ENCODE data around the gene CAPN2. TPM values are rescaled to one million over a fixed set of nuclear protein-coding genes. Genes with fewer than 3 reads are reported as not detected.

Gene CAPN2
- total RNA-seq, 1 experiment from 2014 or later, result 170 TPM

DNA sequence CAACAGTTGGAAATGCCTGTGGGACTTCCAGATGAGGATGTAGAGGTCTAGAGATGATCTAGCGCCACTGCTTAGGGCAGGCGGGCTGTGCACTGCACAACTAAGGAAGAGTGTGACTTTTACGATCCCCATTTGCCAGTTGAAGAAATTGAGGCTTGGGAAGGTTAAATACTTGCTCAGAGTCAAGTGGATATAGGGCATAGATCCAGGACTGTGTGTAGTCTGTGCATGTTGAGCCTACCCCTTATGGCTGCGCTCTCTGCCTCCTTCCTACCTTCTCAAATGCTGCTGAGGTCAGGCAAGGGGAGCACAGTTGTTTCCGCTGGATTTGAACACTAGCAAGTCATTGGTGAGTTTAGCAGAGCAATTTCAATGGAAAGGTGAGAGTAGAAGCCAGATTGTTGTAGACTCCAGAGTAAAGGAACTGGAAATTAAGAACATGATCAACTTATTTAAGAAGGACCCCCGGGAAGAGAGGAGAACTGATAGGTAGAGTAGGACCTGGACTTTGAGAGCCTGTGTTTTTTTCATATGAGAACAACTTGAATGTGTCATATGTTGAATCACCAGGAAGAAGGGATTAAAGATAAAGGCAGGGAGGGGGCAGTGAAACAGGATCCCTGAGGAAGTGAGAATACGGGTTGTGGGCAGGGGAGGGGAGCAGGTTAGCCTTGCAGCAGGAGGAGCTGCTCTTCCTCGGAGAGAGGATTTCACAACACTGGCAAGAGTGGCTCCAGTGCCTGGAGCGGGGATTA, 2.7 kb downstream of the CAPN2 start:
- no peak for DNase-seq (ENCODE audit: low spot score)
- in situ Hi-C loops (cut with HindIII; ENCODE audit: low sequenced_read_pairs), result no loop called here

DNA sequence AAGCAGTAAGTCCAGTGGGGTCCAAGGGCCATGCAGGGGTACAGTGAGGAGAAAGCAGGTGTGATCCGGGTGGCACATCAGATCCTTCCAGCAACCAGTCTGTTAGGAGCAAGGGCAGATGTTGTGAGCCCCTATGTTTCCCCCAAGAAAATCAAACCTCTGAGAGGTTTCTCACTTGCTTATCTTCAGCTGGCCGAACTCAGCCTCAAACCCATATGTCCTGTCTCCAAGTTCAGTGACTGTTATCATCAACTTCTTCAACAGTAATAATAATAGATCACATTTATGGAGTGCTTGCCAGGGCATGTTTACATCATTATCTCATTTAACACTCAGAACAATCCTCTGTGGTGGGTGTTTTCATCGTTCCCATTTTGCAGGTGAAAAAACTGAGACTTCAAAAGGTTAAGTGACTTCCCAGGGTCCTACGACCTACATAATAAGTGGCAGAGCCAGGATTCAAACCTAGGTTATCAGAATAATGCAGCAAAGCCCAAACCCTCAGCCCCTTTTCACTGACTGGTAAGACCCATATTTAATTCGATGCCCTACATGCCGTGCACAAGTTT, 3.3 kb downstream of the CAPN2 start:
- DNase-seq (ENCODE audit: low spot score), result no peak
- in situ Hi-C loops (cut with HindIII; ENCODE audit: low sequenced_read_pairs), result no loop called here

DNA sequence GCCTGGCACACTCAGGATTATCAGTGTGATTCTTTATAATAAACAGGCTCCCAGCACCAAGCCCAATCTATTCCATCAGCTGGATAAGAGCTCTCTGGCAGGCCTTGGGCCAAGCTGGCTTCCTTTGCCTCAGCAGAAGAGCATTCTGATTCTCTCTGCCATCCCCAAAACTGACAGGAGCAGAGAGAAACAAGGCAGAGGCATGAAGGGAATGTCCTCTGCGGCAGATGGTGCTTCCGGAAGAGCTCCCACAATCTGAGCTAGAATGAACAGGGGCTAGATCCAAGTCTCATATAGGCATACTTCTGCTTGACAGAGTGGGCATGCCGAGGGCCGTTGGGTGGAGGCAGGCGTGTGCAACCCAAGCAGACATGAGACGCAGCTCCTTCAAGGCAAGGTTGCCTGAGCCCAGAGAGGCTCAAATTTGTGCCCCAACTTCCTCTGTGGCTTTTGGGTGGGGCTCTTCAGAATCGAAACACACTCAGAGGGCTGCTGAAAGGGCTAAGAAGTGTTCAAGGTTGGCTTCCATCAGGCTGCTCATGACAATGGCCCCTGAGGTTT, 4.0 kb downstream of the CAPN2 start:
- in situ Hi-C loops (cut with HindIII; ENCODE audit: low sequenced_read_pairs), result no loop called here
- peak; percentile 93 for DNase-seq (ENCODE audit: low spot score)

DNA sequence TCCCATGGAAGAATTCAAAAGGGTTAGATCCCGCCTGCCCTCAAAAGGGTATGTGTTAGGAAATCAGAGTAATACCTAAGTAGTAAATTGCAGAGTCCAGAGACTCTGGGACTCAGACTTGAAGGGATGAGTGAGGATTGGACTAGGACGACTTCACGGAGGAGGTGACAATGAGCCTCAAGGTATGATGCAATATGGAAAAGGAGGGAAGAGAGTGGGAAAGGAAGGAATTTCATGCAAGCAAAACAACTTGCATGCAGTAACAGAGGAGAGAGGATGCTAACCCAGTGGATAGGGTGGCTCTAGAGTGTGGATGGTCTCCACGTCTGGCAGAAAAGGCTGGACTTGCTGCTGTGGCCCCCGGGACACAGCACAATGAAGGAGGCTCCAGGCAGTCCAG, 4.8 kb downstream of the CAPN2 start:
- in situ Hi-C loops (cut with HindIII; ENCODE audit: low sequenced_read_pairs), result no loop called here
- no peak for DNase-seq (ENCODE audit: low spot score)

DNA sequence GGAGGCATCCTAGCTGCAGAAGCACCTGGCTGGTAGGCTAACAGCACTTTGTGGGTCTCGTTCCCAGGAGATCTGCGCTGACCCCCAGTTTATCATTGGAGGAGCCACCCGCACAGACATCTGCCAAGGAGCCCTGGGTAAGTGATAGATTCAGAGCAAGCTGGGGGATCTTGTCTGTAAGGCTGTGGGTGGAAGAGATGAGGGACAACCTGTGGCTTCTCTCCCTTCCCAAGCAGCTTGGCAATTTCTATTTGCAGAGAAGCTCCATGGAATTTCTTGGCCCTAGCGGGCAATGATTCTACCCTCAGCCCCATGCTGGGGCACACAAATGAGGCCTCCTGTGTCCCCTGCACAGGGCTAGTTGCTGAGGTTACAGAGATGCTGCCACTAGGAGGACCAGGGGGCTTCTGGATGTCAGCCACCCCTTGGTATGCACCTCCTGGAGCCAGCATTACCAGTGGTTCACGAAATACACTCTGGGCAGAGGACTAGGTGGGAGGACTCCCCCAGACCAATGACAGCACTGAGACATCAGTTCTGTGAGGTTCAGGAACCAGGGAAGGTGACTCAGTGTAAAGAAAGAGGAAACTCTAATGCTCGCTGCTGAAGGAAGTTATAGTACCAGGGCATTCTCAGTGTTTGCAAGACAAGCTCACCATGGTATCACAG, 5.5 kb downstream of the CAPN2 start:
- no peak for DNase-seq (ENCODE audit: low spot score)
- in situ Hi-C loops (cut with HindIII; ENCODE audit: low sequenced_read_pairs), result no loop called here

DNA sequence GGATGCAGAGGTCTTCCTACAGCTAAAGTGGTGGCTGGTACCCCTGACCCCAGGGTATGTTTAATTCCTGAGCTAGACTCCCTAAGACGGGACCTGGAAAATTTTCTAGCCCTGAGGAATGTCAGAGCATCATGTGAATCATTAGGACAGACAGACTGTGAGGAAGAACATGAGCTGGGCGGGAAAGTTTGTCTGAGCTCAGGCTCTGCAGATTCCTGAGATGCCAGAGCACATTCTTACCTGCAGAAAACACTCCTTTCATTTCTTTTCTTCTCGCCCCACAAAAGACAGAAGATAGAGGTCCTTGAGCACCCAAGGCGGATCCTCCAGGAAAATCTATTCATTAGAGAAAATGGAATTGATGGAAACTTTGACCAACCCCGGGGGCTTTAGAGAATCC, 6.5 kb downstream of the CAPN2 start:
- no peak for DNase-seq (ENCODE audit: low spot score)
- in situ Hi-C loops (cut with HindIII; ENCODE audit: low sequenced_read_pairs), result no loop called here

DNA sequence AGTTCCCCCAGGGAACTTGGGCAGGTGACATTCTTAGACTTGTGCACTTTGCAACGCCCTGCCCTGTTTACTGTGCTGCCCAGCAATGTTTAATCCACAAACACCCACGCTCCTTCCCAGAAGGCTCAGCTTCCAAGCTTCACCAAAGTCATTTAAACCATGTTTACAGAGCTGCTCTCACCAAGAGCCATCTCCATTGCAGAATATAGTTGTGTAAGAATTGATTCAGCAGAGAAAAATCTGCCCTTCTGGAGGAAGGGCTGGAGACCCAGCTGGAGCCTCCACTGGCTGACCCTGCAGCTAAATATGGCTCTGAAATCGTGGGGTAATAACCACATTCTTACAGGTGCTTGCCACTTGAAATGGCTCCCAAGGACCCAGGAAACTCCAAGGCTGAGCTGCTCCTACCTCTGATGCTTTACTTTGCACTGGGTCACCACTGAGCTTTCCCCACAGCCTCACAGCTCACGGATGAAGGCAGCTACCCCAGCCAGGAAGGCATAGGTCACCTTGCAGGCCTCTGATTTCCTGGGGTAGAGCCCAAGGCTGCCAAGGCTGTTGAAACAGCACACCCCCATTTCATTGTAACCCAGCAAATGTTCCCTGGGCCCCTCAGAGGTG, 8.7 kb downstream of the CAPN2 start:
- no peak for DNase-seq (ENCODE audit: low spot score)
- in situ Hi-C loops (cut with HindIII; ENCODE audit: low sequenced_read_pairs), result no loop called here

DNA sequence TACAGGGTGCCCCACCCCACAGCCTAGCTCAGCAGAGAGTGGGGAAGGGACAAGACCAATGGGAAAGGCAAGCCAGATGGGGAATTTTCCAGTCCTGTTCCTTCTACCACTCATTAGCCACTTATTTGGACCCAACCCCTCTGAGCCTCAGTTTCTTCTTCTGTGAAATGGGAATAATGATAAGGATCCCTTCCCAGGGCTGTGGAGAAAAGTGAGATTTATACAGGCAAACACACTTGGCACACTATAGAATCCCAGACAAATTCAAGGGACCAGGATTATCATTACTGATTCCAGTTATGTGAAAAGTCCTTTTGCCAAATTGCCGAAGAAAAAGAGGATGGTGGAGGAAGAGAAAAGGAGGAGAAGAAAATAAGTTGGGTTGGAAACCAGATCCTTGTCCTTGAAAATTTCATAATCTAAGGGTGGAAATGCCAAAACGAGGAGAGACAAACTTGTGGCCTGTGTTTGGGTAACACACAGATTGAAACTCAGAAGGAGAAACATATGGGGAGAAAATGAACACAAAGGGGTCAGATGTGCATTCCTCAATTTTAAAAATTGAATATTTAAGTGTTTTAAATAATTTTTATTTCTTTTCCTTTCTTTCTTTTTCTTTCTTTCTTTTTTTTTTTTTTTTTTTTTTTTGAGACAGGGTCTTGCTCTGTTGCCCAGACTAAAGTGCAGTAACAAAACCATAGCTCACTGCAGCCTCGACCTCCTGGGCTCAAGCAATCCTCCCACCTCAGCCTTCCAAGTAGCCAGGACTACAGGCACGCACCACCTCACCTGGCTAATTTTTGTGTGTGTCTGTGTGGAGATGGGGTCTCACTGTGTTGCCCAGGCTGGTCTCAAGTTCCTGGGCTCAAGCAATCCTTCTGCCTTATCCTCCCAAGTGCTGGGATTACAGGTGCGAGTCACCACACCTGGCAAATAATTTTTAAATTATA, 9.6 kb downstream of the CAPN2 start:
- DNase-seq (ENCODE audit: low spot score), result no peak
- in situ Hi-C loops (cut with HindIII; ENCODE audit: low sequenced_read_pairs), result no loop called here

DNA sequence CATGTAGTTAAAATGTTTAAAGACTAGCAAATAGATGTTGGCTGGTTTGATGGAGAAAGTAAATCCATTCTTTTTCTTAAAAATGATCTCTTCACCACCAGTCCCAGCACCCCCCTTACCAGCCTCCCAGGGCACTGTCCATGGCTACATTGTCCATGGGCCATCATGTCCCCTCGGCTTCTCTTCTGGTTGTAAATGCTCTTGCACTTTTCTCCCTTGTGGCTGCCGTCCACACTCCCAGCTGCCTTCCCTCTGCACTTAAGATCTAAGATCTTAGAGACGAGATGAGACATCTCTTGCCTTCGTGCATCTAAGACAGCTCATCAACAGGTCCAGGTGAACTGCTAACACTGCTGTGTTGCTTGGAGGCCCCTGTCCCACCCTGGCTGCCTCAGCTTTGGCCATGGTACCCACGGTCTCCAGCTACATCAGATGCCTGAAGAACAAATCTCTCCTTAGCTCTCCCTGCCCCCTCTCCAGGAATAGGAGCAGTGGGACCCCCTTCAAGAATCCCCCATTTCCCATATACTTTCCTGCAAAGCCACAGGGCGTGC, 11.1 kb downstream of the CAPN2 start:
- in situ Hi-C loops (cut with HindIII; ENCODE audit: low sequenced_read_pairs), result no loop called here
- DNase-seq (ENCODE audit: low spot score), result no peak

DNA sequence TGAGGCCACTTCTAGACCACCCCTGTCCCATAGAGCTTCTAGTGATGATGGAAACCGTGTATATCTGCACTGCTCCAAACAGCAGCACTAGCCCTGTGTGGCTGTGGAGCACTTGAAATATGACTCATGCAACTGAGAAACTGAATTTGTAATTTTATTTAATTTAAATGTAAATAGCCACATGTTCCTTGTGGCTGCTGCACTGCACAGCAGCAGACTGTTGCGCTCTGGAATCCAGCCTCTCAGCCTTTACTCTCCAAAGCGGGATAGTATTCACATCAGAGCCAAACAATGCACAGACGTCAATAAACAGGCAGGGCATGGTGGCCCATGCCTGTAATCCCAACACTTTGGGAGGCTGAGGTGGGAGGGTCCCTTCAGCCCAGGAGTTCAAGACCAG, 12.0 kb downstream of the CAPN2 start:
- DNase-seq (ENCODE audit: low spot score), result no peak
- in situ Hi-C loops (cut with HindIII; ENCODE audit: low sequenced_read_pairs), result no loop called here

DNA sequence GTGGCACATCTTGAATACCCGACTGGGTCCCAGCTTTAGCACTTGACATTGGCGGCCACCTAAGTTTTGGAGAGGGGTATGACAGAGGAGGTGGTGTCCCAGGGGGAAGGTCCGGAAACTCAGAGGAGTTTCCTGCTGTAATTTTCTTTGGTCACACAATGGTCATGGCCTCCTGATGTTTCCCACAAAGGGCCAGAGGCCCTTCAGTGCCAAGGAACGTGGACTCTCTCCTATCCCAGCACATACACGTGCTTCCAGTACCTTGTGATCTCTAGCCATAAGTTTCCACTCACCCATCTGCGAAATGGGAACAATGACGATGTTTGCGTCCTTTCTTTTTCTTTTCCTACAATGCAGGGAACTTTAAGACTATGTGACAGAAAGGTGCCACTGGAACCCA, 13.2 kb downstream of the CAPN2 start:
- no peak for DNase-seq (ENCODE audit: low spot score)
- in situ Hi-C loops (cut with HindIII; ENCODE audit: low sequenced_read_pairs), result no loop called here

DNA sequence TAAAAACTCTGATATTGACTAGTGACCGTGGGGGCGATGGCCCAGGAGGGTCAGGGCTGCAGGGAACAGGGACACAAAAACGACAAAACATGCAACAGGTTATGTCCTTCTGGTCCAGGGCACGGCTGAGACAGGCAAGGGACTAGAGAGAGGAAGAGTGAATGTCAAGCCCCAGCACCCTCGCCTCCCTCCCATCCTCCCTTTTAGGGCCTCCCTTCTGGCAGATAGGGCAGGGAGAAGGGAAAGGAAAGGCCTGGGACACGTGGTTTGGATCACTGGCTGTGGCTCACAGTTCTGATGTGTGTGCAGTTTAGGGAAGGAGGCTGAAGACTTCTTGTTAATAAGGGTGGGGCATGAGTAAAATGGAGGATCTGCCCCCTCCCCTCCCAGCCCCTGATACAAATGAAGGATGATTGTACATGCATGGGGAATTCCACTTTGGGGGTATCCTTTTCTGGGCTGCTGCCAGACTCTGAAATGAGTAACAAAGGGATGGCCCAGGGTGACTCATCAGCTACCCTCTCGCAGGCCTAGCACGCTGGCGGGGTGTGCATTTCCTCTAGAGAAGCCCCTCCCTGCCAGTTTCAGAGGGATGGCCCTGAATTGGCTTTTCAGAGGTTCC, 14.2 kb downstream of the CAPN2 start:
- DNase-seq (ENCODE audit: low spot score), result no peak
- in situ Hi-C loops (cut with HindIII; ENCODE audit: low sequenced_read_pairs), result no loop called here

DNA sequence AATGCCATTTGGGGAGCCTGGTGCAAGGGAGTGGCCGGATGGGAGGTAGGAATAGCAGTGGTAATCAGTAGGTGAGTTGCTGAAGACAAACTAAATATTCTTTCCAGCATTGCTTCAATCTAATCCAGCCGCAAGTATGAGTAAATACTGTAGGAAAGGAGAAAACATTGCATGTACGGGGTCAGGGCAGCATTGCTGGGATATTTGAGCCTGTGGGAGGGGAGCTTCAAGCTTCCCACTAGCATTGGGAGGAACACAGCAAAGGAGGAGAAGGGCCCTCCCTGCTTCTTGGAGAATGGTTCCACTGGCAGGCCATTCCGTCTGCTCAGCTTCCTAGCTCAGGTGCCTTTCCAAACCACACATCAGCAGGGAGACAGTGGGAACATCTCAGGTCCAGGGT, 15.2 kb downstream of the CAPN2 start:
- no peak for DNase-seq (ENCODE audit: low spot score)
- in situ Hi-C loops (cut with HindIII; ENCODE audit: low sequenced_read_pairs), result no loop called here

DNA sequence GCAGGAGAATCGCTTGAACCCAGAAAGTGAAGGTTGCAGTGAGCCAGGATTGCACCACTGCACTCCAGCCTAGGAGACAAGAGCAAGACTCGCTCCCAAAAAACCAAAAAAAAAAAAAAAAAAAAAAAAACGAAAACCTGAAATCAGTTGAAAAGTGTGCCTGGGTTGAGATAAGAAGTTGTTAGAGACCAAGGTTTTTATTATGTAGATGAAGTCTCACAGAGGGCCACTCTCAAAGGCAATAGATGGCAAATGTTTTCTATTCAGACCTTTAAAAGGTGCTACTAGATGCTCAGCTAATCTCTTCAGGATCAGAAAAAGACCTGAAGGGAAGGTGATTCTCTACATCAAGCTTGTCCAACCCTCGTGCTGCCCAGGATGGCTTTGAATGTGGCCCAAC, 17.6 kb downstream of the CAPN2 start:
- in situ Hi-C loops (cut with HindIII; ENCODE audit: low sequenced_read_pairs), result no loop called here
- DNase-seq (ENCODE audit: low spot score), result no peak

DNA sequence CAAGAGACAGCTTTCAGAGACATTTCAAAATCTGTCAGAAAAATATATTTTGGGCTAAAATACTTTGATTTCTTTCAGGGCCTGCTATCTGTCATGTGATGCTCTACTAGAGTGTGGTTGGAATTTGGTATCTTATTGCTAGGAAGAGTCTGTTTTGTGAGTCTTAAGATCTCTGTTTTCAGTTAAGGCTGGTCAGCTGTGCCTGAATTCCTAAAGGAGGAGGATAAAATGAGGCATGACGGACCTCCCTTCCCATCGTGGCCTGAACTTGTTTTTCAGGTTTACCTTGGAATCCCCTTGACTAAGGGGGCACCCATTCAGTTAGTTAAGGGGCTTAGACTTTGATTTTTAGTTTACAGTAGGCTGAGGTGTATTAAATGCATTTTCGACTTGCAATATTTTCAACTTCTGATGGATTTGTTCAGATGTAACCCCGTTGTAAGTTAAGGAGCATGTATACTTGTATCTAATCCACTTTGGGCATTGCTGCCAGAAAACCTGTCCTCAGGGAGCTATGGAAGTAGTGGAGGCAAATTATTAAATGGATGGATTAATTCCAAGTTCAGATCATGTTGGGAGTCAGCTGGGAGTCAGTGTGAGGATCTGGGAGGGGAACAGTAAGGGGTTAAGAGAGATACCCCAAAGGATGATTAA, 18.3 kb downstream of the CAPN2 start:
- in situ Hi-C loops (cut with HindIII; ENCODE audit: low sequenced_read_pairs), result no loop called here

DNA sequence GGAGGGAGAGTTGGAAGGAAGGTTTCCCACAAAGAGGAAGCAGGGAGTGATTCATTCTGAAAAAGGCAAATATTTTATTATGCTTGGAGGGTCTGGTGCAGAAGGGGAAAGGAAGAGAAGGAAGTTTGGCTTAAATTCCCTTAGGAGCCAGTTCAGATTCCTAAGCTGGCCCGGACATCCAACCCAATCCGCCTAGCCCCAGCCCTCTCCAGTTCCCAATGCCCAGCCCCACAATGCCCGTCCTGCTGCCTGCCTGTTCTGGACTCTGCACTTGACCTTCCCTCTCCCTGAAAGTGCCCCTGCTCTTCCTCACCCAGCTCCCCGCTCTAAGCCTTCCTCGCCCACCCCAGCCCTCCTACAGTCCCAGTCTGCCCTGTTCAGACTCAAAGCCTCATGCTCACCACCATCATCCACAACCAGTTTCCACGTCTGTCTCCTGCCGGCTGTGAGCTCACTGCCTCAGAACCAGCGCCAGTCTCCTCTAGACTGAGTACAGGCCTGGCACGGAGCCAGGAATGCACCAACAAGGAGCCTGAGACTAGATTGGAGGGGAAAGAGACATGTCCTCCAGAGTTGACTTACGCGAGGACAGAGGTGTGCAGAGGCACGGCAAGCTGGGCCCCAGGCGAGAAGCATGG, 18.9 kb downstream of the CAPN2 start:
- peak; percentile 83 for DNase-seq (ENCODE audit: low spot score)
- in situ Hi-C loops (cut with HindIII; ENCODE audit: low sequenced_read_pairs), result no loop called here

More for the DNA sequence above, 18.3 kb downstream of the CAPN2 start:
- DNase-seq (ENCODE audit: low spot score), result no peak

All from G401 (cell line).